Measurements from ENCODE around the gene CLEC10A.
A peak's percentile ranks its signal among the peaks of the same experiment; 100 is the strongest.
"Not testable (repeated sequence)": the region's sequence is repeated elsewhere in the genome, so short reads cannot be mapped to it uniquely, and the experiment has no call there.

Gene CLEC10A, protein sequence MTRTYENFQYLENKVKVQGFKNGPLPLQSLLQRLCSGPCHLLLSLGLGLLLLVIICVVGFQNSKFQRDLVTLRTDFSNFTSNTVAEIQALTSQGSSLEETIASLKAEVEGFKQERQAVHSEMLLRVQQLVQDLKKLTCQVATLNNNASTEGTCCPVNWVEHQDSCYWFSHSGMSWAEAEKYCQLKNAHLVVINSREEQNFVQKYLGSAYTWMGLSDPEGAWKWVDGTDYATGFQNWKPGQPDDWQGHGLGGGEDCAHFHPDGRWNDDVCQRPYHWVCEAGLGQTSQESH

DNA sequence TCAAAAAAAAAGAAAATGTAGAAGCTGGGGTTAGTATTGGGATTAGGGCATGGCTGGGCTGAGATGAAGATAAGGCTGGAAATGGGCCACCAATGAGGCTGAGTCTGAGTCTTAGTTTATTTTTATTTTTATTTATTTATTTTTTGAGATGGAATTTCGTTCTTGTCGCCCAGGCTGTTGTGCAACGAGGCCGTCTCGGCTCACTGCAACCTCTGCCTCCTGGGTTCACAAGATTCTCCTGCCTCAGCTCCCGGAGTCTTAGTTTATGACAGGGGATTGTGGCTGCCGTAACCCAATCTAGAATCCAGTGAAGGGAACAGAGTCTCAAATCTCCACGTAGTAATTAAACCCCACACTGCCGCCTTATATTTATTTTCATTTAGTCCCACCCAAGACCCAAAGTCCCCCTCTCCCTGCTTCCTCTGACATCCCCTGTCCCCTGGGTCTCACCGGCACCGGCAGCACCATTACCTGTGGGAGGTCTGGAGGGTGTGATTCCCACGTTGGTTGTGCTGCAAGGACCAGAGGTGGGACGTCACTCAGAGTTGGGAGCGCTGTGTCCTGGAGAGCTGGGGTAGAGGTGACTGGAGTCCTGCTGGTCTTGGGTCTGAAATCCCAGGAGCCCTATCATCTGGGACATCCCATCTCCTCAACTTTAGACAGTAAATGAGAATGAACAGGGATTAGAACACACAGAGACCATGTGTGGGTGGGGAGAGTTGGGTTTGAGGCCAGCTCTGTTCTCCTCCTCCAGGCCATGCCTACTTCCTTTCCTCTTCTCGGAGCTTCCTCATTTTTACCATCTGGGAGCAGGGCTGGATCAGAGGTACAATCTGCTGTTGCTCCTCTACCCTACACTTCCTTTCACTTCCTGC is at the start of gene CLEC10A:
Gene CLEC10A, minus strand, starts transcription at position 671 of the 875 bp plus-strand sequence. CDS start 1,439 bp downstream, outside the sequence.
- DNase-seq = no peak

DNA sequence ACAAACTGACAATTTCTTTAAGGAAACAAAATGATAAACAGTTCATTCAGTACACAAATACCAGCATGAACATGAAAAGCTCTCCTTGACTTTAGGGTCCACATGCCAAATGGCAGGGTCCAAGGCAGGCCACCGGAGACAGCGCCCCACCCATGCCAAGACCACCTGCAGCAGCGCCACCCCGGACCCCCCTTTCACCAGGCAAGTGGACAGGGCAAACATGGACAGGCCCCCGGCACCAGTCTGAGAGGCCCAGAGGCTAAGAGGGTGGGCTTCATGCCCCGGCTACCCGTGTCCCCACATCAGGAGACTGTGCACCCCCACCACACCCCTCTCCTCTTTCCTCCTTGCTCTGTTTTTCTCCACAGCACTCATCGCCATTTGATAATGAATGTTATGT is 49.3 kb upstream of the CLEC10A start:
- DNase-seq = no peak

DNA sequence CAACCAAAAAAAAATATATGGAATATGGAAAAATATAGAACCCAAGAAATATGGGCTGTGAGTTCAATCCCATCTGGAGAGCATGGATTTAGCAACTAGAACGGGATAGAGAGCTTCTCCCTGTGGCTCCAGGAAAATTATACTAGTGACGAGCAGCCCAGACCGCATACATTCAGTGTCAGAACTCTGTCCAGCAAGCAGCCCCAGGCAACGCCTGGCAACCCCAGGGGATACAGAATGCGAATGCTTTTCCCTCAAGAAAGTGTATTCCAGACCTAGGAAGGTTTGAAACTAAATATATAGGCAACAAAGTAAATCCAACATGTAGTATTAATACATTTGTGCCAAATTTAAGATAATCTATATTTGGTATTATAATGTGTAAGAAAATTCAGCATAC is 48.1 kb upstream of the CLEC10A start:
- DNase-seq = no peak

DNA sequence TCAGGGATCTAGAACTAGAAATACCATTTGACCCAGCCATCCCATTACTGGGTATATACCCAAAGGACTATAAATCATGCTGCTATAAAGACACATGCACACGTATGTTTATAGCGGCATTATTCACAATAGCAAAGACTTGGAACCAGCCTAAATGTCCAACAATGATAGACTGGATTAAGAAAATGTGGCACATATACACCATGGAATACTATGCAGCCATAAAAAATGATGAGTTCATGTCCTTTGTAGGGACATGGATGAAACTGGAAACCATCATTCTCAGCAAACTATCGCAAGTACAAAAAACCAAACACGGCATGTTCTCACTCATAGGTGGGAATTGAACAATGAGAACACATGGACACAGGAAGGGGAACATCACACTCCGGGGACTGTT is 47.5 kb upstream of the CLEC10A start:
- DNase-seq = not testable (repeated sequence)

DNA sequence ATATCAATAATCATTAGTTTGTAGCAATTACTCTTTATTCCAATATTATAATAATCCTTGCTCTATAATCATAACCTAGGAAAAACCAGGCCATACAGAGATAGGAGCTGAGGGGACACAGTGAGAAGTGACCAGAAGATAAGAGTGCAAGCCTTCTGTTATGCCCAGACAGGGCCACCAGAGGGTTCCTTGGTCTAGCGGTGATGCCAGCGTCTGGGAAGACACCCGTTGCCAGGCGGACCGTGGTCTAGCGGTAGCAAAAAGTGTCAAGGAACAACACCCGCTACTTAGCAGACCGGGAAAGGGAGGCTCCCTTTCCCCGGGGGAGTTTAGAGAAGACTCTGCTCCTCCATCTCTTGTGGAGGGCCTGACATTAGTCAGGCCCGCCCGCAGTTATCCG is 46.3 kb upstream of the CLEC10A start:
- not testable (repeated sequence) for DNase-seq

DNA sequence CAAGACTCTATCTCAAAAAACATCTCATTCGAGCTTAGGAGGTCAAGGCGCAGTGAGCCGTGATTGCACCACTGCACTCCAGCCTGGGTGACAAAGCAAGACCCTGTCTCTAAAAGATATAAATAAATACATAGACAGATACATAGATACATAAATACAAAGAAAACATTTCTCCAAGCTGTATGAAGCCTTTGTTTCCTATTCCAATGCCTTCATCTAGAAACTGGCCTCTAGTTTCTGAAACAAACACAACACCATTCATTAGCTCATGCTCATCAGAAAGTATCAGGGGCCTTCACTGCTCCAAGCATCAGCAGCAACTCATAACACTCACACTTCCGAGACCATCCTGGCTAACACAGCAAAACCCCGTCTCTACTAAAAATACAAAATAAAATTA is 44.9 kb upstream of the CLEC10A start:
- DNase-seq = no peak

DNA sequence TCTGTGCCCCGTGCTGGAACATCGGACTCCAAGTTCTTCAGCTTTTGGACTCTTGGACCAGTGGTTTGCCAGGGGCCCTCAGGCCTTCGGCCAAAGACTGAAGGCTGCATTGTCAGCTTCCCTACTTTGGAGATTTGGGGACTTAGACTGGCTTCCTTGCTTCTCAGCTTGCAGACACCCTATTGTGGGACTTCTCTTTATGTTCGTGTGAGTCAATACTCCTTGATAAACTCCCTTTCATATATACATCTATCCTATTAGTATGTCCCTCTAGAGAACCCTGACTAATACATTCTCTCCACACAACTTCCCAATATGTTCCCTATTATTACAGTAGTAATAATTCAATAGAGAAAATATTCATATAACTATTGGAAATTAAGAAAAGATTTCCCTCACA is 43.8 kb upstream of the CLEC10A start:
- no peak for DNase-seq

DNA sequence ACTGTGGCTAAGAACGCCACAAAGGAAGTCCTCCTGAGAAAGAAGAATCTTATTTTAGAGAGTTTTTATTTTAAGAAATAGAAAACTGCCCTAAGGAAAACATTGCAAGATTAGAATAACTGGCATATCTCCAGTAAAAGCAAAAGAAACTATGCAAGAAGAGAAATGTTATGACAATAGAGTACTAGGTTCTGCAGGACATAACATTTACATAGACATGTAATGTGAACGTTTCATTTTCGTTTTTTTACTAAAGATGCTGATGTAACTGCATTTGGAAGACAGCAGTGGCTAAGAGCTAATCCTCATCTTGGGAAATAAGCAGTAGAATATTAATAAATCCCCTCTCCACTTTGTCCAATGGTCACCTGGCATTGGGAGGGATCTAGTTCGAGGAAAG is 42.3 kb upstream of the CLEC10A start:
- no peak for DNase-seq

DNA sequence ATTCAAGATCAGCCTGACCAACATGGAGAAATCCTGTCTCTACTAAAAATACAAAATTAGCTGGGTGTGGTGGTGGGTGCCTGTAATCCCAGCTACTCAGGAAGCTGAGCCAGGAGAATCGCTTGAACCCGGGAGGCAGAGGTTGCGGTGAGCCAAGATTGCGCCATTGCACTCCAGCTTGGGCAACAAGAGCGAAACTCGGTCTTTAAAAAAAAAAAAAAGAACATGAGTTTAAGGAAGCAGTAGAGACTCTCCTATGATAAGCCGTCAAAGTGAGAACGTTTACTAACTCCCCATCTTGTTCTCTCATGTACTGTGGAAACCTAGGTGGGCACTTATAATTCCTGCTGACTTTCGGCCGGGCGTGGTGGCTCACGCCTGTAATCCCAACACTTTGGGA is 40.6 kb upstream of the CLEC10A start:
- not testable (repeated sequence) for DNase-seq

DNA sequence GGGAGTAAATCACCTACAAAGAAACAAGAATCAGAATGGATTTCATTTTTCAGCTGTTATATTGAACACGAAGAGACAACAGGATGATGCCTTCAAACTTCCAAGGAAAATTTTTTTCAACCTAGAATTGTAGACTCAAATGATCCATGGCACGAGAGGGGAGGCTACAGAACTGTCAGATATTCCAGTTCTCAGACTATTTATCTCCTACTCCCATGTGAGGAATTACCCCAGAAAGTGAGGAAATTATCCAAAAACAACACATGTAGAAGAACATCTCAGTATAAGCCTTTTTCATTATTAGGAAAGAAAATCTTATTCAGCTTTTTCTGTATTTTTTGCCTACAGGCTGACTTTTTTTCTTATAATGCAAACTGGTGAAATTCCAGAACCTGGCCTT is 40.1 kb upstream of the CLEC10A start:
- DNase-seq = no peak

DNA sequence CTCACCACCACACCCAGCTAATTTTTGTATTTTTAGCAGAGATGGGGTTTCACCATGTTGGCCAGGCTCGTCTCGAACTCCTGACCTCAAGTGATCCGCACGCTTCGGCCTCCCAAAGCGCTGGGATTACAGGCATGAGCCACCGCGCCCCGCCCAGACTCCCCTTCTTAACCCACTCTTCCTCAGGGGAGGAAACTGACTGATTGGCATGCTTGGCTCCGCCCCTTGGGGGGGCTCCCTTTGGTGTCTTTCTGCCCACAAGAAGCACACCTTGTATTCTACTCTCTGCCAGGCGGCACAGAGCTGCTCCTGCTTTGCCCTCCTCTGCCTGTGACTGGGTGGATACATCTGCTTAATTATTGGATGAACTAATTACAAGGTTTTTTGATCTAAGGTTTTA is 39.3 kb upstream of the CLEC10A start:
- no peak for DNase-seq

DNA sequence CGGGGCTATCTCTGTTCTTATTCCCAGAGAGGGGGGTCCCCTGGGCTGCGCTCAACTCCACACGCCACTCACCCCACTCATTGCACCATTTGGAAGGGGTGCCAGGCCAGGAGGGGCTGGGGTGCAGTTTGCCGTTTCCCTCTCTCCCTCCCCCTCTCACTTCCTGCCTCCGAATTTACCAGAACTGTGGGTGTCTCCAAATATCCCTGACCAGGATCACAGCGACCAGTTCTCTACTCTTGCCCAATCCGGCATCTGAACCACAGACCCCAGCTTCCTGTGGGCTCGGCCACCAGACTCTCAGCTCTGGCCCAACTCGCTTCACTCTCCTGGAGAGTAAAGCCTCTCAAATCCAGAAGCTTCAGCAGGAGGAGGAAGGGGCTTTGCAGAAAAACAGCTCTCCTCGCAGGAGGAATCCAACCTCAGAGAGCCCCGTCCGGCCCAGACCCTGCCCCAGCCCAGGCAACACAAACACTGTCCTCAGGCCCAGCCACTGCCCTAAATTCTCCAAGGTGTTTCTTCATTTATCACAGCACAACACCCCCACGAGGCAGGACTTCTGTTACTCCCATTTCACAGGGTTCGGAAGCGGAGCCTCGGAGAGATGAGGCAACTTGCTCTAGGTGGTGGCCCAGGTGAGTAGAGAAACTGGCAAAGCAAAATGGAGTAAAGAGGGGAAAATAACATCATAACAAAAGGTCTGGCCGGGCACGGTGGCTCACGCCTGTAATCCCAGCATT is 35.0 kb upstream of the CLEC10A start:
- peak in 5 of 14 donors; percentile 34 to 50 (median 45) for DNase-seq

DNA sequence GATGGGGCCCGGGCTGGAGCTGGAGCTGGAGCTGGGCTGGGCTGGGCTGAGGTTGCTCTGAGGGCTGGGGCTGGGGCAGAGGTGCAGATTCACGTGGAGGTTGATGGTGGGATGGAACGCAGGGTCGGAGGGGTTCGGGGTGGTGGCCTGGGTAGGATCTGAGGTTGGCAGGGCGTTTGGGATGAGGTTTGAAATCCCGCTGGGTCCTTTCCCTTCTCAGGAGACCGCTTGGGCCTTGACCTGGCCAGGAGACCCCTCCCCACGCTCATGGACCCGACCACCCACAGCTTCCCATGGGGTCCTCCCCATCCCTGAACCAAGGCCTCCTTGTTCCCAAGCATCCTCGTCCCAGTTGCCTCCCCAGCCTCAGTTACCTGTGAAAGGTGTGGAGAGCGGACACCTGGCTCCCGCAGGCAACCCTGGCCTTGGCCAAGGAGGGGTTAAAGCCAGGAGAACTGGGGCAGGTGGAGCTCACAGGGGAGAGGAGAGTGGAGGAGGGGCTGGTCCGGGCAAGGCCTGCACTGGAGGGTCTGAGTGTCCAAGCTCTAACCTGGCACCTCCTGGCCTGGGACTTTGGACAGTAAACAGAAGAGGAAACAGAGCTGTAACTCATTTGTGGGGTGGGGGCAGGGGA is 34.3 kb upstream of the CLEC10A start, which contains the start of gene ASGR2:
Gene ASGR2, minus strand, starts transcription at position 582 of the 634 bp plus-strand sequence. CDS start 582 bp downstream, outside the sequence.
- no peak for DNase-seq

DNA sequence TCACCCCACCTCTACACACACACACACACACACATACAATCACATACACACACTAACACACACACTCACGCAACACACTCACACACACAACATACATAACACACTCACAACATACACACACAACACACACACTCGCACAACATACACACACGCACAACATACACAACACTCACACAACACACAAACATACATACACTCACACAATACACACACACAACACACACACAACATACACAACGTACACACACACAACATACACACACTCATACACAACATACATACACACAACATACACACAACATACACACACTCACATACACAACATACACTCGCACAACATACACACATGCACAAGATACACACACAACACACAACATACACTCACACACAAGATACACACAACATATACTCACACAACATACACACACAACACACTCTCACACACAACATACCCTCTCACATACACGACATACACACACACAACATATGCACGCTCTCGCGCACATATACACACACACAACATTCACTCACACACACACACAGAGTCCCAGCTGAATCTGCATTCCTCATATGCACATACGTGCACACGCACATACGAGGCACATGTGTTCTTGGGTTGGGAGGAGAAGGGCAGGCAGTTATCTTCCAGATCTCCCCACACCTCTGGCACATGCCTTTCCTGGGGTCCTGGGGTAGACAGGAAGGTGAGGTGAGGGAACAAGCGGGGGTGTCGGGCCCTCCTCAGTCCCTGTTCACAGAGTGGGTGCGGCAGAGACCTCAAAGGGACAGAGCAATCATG is 33.4 kb upstream of the CLEC10A start:
- DNase-seq = no peak

DNA sequence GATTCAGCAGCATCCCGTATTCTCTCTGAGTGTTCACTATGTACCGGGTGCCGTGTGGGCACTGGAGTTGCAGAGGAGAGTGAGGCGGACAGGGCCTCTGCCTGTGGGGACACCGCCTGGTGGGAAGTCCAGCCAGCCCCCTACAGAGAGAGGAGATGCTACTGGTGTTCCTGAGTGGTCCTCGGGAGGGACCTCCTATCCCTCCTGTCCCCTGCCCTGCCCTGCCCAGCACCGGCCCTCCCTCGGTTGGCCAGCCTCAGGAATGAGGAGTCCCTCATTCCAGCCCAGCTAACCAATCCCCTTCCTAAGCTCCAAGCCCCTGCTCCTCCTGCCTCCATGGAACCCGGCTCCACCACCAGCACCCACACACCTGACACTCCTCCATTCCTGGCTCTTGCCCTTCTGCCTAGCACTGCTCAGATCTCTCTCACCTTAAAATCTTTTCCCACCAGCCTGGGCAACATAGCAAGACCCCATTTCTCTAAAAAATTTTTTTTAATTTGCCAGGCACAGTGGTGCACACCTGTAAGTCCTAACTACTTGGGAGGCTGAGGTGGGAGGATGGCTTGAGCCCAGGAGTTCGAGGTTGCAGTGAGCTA is 32.6 kb upstream of the CLEC10A start:
- no peak for DNase-seq

DNA sequence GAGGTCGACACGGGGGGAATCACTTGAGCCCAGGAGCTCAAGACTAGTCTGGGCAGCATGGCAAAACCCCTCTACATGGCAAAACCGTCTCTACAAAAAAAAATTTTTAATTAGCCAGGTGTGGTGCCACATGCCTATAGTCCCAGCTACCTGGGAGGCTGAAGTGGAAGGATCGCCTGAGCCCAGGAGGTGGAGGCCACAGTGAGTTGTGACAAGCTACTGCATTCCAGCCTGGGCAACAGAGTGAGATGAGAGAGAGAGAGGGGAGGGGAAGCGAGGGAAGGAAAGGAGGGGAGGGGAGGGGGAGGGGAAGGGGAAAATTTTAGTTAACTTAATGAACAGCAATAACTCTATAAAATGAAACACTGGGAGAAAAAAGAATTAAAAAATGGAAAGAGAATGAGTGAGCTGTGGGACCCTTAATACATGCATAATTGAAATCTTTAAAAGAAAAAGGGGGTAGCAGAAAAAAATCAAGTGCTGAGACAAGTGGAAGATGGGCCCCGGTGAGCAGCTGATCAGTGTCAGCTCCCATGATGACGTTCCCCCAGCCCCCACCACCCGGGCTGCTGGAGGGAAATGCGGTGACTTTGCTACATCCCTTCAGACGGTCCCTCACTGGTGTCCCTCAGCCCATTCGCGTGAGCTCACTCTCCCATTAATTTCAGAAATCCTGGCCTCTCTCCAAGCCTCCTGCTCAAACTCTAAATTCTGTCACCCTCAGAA is 31.9 kb upstream of the CLEC10A start:
- DNase-seq = no peak

DNA sequence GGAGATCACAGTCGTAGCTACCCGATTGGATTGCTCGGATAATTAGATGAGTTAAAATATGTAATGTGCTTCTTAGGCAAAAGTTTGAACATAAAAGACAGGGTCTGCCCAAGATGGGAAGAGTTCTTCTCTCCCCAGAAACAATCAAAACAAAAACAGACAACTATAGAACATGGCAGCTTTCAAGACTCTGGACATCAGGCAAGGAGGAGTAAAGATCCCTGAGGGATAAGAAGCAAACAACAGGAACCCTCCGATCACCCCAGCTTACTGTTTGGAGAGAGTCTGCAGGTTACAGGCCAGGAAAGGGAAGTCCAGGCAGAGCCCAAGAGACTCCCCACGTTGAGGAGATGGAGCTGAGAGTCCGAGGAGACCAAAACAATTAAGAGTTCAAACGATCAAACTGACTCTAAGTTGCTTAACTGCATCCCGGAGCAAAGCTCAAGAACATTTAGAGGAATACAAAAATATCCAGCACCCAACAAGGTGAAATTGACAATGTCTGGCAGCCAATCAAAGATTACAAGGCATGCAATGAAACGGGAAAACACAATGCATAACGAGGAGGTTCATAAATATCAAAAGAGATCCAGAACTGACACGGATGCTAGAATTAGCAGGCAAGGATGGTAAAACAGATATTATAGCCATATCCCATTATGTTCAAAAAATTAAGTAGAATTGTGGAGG is 30.7 kb upstream of the CLEC10A start:
- DNase-seq = no peak

DNA sequence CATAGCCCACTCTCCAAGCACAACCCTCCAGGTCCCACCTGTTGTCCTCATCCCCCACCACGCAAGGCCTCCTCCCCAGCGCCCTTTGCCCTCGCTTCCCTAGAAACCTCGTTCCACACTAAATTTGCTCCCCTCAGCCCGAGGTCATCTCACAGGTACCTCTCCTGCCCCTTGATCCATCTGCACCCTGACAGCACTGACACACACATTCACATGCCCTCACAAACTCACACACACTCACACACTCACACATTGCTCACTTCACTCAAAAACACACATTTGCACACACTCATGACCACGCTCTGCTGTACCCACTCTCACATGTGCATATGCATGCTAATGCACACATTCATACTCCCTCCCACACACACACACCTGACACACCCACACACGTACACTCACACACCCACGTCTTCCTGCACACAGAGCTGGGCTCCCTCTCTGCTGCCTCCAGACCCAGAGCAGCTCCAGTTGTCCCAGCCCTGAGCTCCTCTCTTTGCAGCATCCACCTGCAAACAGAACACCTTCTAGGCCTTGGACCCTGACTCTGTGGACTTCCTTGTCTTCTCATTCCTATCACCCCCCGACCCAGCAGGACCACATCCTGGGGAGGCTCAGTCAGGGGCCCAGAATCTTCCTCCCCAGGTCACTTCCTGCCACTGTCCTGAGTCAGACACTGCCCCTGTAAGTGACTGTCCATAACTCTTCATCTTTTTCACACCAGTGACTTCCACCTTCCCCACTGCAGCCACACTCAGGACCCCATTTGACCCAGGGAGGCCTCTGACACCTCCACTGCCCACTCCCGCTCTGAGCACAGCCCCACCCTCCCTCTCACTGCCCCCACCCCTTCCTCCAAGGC is 29.6 kb upstream of the CLEC10A start:
- no peak for DNase-seq

DNA sequence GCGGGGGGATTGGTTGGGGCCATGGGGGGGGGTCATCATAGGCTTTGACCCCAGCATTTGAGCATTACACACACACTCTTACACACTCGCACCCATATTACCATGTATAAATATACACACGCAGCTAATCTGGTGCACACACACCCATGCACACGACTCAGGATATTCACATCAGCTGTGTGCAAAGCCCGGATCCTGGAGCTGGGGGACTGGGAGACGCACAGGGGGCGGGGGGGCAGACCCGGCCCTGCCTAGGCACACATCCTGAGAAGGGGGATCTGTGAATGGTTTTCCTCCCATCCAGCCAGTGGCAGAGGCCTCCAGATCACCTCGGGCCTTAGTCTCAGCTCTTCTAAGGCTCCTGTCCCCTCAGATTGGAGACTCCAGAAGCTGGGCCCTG is 28.9 kb upstream of the CLEC10A start:
- DNase-seq = no peak
